Fibroblast of villous mesenchyme (primary cell): ENCODE measurements around the gene UBAC1. TPM values are rescaled to one million over a fixed set of nuclear protein-coding genes. Genes with fewer than 3 reads are reported as not detected.

ENCODE experiments used
- DNase-seq: peaks from one replicate; pipeline ENCODE4 v3.0.0-alpha.2; 2010; ENCODE audit warnings: low read depth
- H3K4me3 ChIP-seq: 2 replicates; pipeline ENCODE4 v1.5.1; 2011; ENCODE audit warnings: low read depth, mild to moderate bottlenecking, low read length
- CTCF ChIP-seq: IDR thresholded peaks from 2 replicates; pipeline ENCODE4 v1.5.1; 2012; ENCODE audit warnings: low read depth, mild to moderate bottlenecking, low read length; ENCODE audit not compliant: insufficient read depth
- total RNA-seq: library from RNA; depleted of rRNA; stranded (reverse); fragments of >200 nt; gene quantifications from 2 replicates; pipeline ENCODE4 v1.2.3, GENCODE V29; 2012

Gene UBAC1
- total RNA-seq, 1 donor: 27.6 TPM

DNA sequence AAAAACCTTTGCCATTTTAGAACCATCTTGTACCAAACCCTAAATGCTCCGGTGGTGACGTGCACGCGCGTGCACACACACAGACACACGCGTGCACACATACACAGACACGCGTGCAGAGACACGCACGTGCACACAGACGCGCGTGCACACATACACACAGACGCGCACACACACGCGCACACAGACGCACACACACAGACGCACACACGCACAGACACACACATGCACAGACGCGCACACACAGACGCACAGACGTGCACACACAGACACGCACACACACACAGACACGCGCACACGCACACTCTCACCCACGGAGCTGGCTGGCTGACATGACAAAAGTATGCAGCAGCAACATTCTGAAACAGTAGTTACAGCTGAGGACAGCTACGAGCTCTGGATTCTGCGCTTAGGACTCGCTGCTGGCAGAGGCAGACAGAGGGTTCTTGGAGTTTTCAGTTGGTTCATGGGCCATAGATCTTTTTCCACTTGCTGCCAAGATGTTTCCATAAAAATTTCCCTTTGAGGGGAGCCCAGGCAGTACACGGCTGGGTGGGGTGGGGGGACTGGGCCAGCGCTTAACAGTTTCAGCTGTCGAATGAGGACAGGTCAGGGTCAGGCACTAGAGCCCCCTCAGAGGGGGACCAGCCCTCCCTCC lies 46.2 kb upstream of the UBAC1 start:
- TF ChIP-seq CTCF: no peak
- no peak for DNase-seq
- no peak overlapping the region for H3K4me3 ChIP-seq

DNA sequence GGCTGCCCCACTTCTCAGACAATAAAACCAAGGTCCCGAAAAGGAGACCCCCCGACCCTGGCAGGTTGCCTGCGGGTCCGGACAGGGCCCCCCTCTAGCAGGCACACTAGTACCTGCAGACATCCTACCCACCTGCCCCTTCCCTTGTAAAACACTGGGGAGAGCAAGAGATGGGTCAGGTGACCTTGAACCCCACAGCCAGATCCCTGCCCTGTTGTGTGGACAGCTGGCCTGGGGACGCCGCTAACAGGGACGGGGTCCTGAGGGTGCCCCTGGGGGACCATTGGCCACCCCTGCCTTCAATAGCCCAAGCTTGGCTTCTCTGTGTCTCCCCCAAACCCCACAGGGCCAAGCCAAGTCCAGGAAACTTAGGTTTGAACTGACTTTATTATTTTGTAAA lies 45.0 kb upstream of the UBAC1 start:
- TF ChIP-seq CTCF: no peak
- H3K4me3 ChIP-seq: no peak overlapping the region
- no peak for DNase-seq

- no peak overlapping the region for H3K4me3 ChIP-seq
- no peak for TF ChIP-seq CTCF
- no peak for DNase-seq
These were observed 43.5 kb upstream of the UBAC1 start for GRCh38 chr9:136004712-136005111.

DNA sequence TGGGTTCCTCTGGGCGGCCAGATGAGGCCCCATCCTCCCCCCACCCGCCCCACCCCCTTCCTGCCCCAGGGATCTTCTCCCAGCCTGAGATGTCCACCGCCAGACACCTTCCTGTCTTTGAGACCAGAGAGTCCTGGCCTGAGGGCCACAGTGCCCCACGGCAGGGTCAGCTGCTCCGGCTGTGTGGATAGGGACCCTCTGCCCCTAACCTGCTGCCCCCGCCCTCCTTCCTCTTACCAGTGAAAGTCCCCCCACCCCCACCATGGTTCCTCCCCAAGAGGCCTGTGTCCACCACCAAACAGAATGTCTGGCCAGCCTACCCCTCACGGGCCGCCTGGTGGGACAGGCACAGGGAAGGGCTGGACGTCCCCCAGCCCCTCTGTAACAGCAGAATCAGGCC lies 43.0 kb upstream of the UBAC1 start:
- DNase-seq: no peak
- TF ChIP-seq CTCF: no peak

DNA sequence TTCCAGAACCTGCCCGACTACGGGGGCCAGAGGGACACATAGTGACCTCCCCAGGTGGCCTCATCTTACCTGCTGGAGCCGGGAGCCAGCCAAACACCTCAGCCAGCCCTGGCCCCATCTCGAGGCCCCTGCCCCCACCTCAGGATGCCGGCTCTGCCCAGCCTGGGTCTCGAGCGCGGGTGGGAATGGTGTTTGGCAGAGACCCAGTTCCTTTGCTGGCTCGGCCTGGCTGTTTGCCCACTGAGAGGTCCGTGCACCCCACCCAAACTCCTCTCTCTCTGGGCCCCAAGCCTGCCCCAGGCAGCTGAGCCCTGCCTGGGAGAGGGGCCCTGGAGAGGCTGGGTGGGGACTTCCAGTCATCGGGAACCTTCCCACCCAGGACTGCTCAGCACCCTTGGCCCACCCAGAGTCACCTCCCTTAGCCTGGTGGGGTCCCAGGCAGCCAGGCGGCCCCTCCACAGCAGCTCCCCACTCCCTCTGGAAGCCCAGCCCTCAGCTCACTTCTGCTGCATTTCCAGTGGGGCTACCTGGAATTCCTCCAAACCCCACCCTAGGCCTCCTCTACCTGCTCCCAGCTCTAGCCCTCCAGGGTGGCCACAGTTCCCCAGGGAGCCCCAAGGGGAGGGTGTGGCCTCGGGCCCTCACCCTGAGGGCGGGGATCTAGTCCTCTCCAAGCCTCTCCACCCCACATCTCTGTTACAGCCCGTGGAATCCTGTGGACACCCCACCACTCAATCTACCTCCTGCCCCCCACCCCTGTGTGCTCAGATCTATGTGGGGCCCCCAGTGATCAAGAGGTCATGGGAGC lies 42.4 kb upstream of the UBAC1 start:
- H3K4me3 ChIP-seq: no peak overlapping the region
- no peak for DNase-seq
- no peak for TF ChIP-seq CTCF

More for the DNA sequence above, 43.0 kb upstream of the UBAC1 start:
- no peak overlapping the region for H3K4me3 ChIP-seq

- TF ChIP-seq CTCF: no peak
- DNase-seq: no peak
- no peak overlapping the region for H3K4me3 ChIP-seq
These were observed 41.7 kb upstream of the UBAC1 start for GRCh38 chr9:136002881-136003280.

GRCh38 chr9:136002215-136002614 lies 41.0 kb upstream of the UBAC1 start:
- H3K4me3 ChIP-seq: no peak overlapping the region
- DNase-seq: no peak
- no peak for TF ChIP-seq CTCF
